Trophoblast cell (in vitro differentiated cells and primary cell): ENCODE results near the gene POLR2L.

Experiments
- DNase-seq, 2 donors: peaks; one replicate each; pipeline ENCODE4 v3.0.0-alpha.2; 2016
- H2AFZ ChIP-seq: 2 replicates; pipeline ENCODE4 v1.6.1; 2013; ENCODE audit warnings: low read length, moderate library complexity, mild to moderate bottlenecking; ENCODE audit not compliant: insufficient read depth, poor library complexity
- H2AK5ac ChIP-seq: 2 replicates; pipeline ENCODE4 v1.6.1; 2013; ENCODE audit warnings: mild to moderate bottlenecking, low read length
- H2BK120ac ChIP-seq: 2 replicates; pipeline ENCODE4 v1.6.1; 2013; ENCODE audit warnings: low read length, mild to moderate bottlenecking, moderate library complexity; ENCODE audit not compliant: insufficient read depth, poor library complexity
- H2BK12ac ChIP-seq: 2 replicates; pipeline ENCODE4 v1.6.1; 2013; ENCODE audit warnings: mild to moderate bottlenecking, low read length, moderate library complexity
- H2BK5ac ChIP-seq: 2 replicates; pipeline ENCODE4 v1.6.1; 2013; ENCODE audit warnings: low read length, low read depth, moderate library complexity, mild to moderate bottlenecking; ENCODE audit not compliant: poor library complexity
- H3K14ac ChIP-seq: 2 replicates; pipeline ENCODE4 v1.6.1; 2013; ENCODE audit warnings: mild to moderate bottlenecking, low read length
- H3K18ac ChIP-seq: 2 replicates; pipeline ENCODE4 v1.6.1; 2013; ENCODE audit warnings: mild to moderate bottlenecking, low read length
- H3K23ac ChIP-seq: 2 replicates; pipeline ENCODE4 v1.6.1; 2013; ENCODE audit warnings: low read length
- H3K27ac ChIP-seq: 2 replicates; pipeline ENCODE4 v1.5.1; 2013; ENCODE audit warnings: low read depth, mild to moderate bottlenecking, inconsistent platforms, low read length, moderate library complexity
- H3K27me3 ChIP-seq: 2 replicates; pipeline ENCODE4 v1.6.1; 2013; ENCODE audit warnings: inconsistent platforms, mild to moderate bottlenecking, low read length, moderate library complexity; ENCODE audit not compliant: insufficient read depth
- H3K36me3 ChIP-seq, 2 experiments: 1 replicate in 1 of 2; 2 replicates in 1 of 2; pipeline ENCODE4 v1.6.1; 2013; ENCODE audit warnings: low read length in 2 of 2, mild to moderate bottlenecking in 2 of 2, moderate library complexity in 1 of 2; ENCODE audit not compliant: insufficient read depth in 2 of 2, control insufficient read depth in 1 of 2
- H3K4ac ChIP-seq: 2 replicates; pipeline ENCODE4 v1.6.1; 2013; ENCODE audit warnings: low read depth, mild to moderate bottlenecking, low read length, moderate library complexity
- H3K4me1 ChIP-seq, 2 experiments: 1 replicate in 1 of 2; 2 replicates in 1 of 2; pipeline ENCODE4 v1.6.1; 2013; ENCODE audit warnings: low read length in 2 of 2, mild to moderate bottlenecking in 2 of 2, moderate library complexity in 1 of 2; ENCODE audit not compliant: insufficient read depth in 2 of 2, control insufficient read depth in 1 of 2
- H3K4me2 ChIP-seq: 2 replicates; pipeline ENCODE4 v1.6.1; 2013; ENCODE audit warnings: inconsistent platforms, mild to moderate bottlenecking, low read length, moderate library complexity
- H3K4me3 ChIP-seq: 2 replicates; pipeline ENCODE4 v1.5.1; 2013; ENCODE audit warnings: mild to moderate bottlenecking, low read depth, low read length, inconsistent platforms
- H3K79me1 ChIP-seq: one replicate; pipeline ENCODE4 v1.6.1; 2013; ENCODE audit warnings: low read length
- H3K79me2 ChIP-seq: 2 replicates; pipeline ENCODE4 v1.6.1; 2013; ENCODE audit warnings: low read length, mild to moderate bottlenecking; ENCODE audit not compliant: control insufficient read depth, insufficient read depth, poor library complexity
- H3K9ac ChIP-seq: 2 replicates; pipeline ENCODE4 v1.6.1; 2013; ENCODE audit warnings: mild to moderate bottlenecking, low read length
- H3K9me3 ChIP-seq: 2 replicates; pipeline ENCODE4 v1.6.1; 2013; ENCODE audit warnings: low read depth, mild to moderate bottlenecking, control low read depth, inconsistent platforms, low read length; ENCODE audit not compliant: insufficient read depth
- H4K12ac ChIP-seq: 2 replicates; pipeline ENCODE4 v1.6.1; 2013; ENCODE audit warnings: low read depth, mild to moderate bottlenecking, low read length, moderate library complexity
- H4K8ac ChIP-seq: 2 replicates; pipeline ENCODE4 v1.6.1; 2013; ENCODE audit warnings: low read depth, mild to moderate bottlenecking, low read length, moderate library complexity
- H4K91ac ChIP-seq: one replicate; pipeline ENCODE4 v1.6.1; 2013; ENCODE audit warnings: low read depth, mild to moderate bottlenecking, low read length, moderate library complexity
- WGBS: extraction: QIAGEN DNeasy Blood & Tissue Kit; methylation state at CpG from one replicate; pipeline ENCODE4 v1.1.7; 2013; ENCODE audit warnings: missing lambda C conversion rate; ENCODE audit not compliant: insufficient read length, insufficient coverage; ENCODE audit errors: extremely low coverage; 5-methylcytosine and 5-hydroxymethylcytosine counted together

POLR2L gene

GRCh38 chr11:869399-870126 lies 27.2 kb upstream of the POLR2L start:
- no peaks in the 10 kb centered on the region for H3K79me2 ChIP-seq
- H3K4ac ChIP-seq = no peak overlapping the region
- H3K9me3 ChIP-seq = no peaks in the 10 kb centered on the region
- H3K18ac ChIP-seq = no peak overlapping the region
- no peak overlapping the region for H2AK5ac ChIP-seq
- H2BK5ac ChIP-seq = no peak overlapping the region
- H3K4me1 ChIP-seq = no peaks in the 10 kb centered on the region
- DNase-seq = no peak
- H4K91ac ChIP-seq = no peak overlapping the region
- peaks cover 4 to 12% of the 10 kb centered on the region in 2 experiments for H3K36me3 ChIP-seq
- H2BK12ac ChIP-seq = no peak overlapping the region
- no peak overlapping the region for H3K27ac ChIP-seq
- no peak overlapping the region for H2AFZ ChIP-seq
- no peaks in the 10 kb centered on the region for H3K27me3 ChIP-seq
- peak overlapping the region; percentile 39 for H4K12ac ChIP-seq
- no peak overlapping the region for H2BK120ac ChIP-seq
- H3K79me1 ChIP-seq = no peaks in the 10 kb centered on the region
- H3K4me3 ChIP-seq = no peak overlapping the region
- no CpG with 5 or more reads among the region's 25 CpGs for WGBS
- H4K8ac ChIP-seq = no peak overlapping the region
- H3K4me2 ChIP-seq = no peak overlapping the region
- no peak overlapping the region for H3K23ac ChIP-seq
- no peak overlapping the region for H3K14ac ChIP-seq
- H3K9ac ChIP-seq = no peak overlapping the region

GRCh38 chr11:868802-869201 lies 26.5 kb upstream of the POLR2L start:
- H3K4ac ChIP-seq = no peak overlapping the region
- no peak overlapping the region for H3K14ac ChIP-seq
- no peak overlapping the region for H2AK5ac ChIP-seq
- H3K18ac ChIP-seq = no peak overlapping the region
- WGBS = no CpG with 5 or more reads among the region's 12 CpGs
- H4K12ac ChIP-seq = no peak overlapping the region
- H4K8ac ChIP-seq = no peak overlapping the region
- H3K79me1 ChIP-seq = no peaks in the 10 kb centered on the region
- H3K9me3 ChIP-seq = peaks cover 1% of the 10 kb centered on the region
- peaks cover 5 to 12% of the 10 kb centered on the region in 2 experiments for H3K36me3 ChIP-seq
- H2AFZ ChIP-seq = no peak overlapping the region
- H2BK5ac ChIP-seq = no peak overlapping the region
- no peak overlapping the region for H4K91ac ChIP-seq
- H3K27me3 ChIP-seq = no peaks in the 10 kb centered on the region
- no peak for DNase-seq
- H3K27ac ChIP-seq = no peak overlapping the region
- H3K79me2 ChIP-seq = no peaks in the 10 kb centered on the region
- H2BK12ac ChIP-seq = no peak overlapping the region
- H3K4me3 ChIP-seq = no peak overlapping the region
- no peak overlapping the region for H3K9ac ChIP-seq
- H3K4me1 ChIP-seq = no peaks in the 10 kb centered on the region
- H3K23ac ChIP-seq = no peak overlapping the region
- no peak overlapping the region for H2BK120ac ChIP-seq
- no peak overlapping the region for H3K4me2 ChIP-seq

- Histone ChIP-seq H2BK120ac (no peak overlapping the region), H2AK5ac (no peak overlapping the region), H2BK5ac (no peak overlapping the region), H4K12ac (no peak overlapping the region), H3K9me3 (peaks cover 1% of the 10 kb centered on the region), H4K91ac (no peak overlapping the region), H3K79me2 (no peaks in the 10 kb centered on the region), H2AFZ (no peak overlapping the region), H3K27ac (no peak overlapping the region), H3K9ac (no peak overlapping the region), H3K23ac (no peak overlapping the region), H4K8ac (no peak overlapping the region), H3K18ac (no peak overlapping the region), H3K79me1 (no peaks in the 10 kb centered on the region), H3K27me3 (no peaks in the 10 kb centered on the region), H2BK12ac (no peak overlapping the region), H3K14ac (no peak overlapping the region), H3K4me1 (no peaks in the 10 kb centered on the region), H3K36me3 (peaks cover 5 to 12% of the 10 kb centered on the region in 2 experiments), H3K4me2 (no peak overlapping the region), H3K4me3 (no peak overlapping the region), H3K4ac (no peak overlapping the region)
- no peak for DNase-seq
- no CpG with 5 or more reads among the region's 17 CpGs for WGBS
Measured at GRCh38 chr11:868394-868793, 26.1 kb upstream of the POLR2L start.

- H3K9ac ChIP-seq = no peak overlapping the region
- H3K4me1 ChIP-seq = no peaks in the 10 kb centered on the region
- no peaks in the 10 kb centered on the region for H3K27me3 ChIP-seq
- WGBS = no CpG with 5 or more reads among the region's 8 CpGs
- H4K12ac ChIP-seq = no peak overlapping the region
- peaks cover 1% of the 10 kb centered on the region for H3K9me3 ChIP-seq
- H3K4ac ChIP-seq = no peak overlapping the region
- H3K79me2 ChIP-seq = no peaks in the 10 kb centered on the region
- H2BK5ac ChIP-seq = no peak overlapping the region
- no peak overlapping the region for H3K4me3 ChIP-seq
- no peak overlapping the region for H3K18ac ChIP-seq
- H3K14ac ChIP-seq = no peak overlapping the region
- no peaks in the 10 kb centered on the region for H3K79me1 ChIP-seq
- no peak overlapping the region for H3K4me2 ChIP-seq
- no peak for DNase-seq
- peaks cover 5 to 12% of the 10 kb centered on the region in 2 experiments for H3K36me3 ChIP-seq
- no peak overlapping the region for H4K91ac ChIP-seq
- no peak overlapping the region for H3K23ac ChIP-seq
- H2AK5ac ChIP-seq = no peak overlapping the region
- no peak overlapping the region for H2BK12ac ChIP-seq
- no peak overlapping the region for H4K8ac ChIP-seq
- H2BK120ac ChIP-seq = no peak overlapping the region
- H2AFZ ChIP-seq = no peak overlapping the region
- no peak overlapping the region for H3K27ac ChIP-seq
Measured at GRCh38 chr11:867856-868358, 25.6 kb upstream of the POLR2L start.
